Epithelial cell of proximal tubule (primary cell): ENCODE data around the gene KLHDC7B. TPM values are rescaled to one million over a fixed set of nuclear protein-coding genes. Genes with fewer than 3 reads are reported as not detected.
A peak's percentile ranks its signal among the peaks of the same experiment; 100 is the strongest.

Experiments used
- DNase-seq: peaks from one replicate; pipeline ENCODE4 v3.0.0-alpha.2; 2011; ENCODE audit warnings: low read depth
- H3K4me3 ChIP-seq: 2 replicates; pipeline ENCODE4 v1.5.1; 2011; ENCODE audit warnings: low read depth, mild to moderate bottlenecking, low read length
- CTCF ChIP-seq: conservative IDR thresholded peaks from 2 replicates; pipeline ENCODE4 v1.5.1; 2012; ENCODE audit warnings: low read depth, mild to moderate bottlenecking, low read length
- total RNA-seq: library from RNA; depleted of rRNA; stranded (reverse); fragments of >200 nt; gene quantifications from 2 replicates; pipeline ENCODE4 v1.2.3, GENCODE V29; 2015

Gene KLHDC7B
- total RNA-seq, 1 donor from 2014 or later = not detected

GRCh38 chr22:50576806-50577696, 31.4 kb downstream of the KLHDC7B start:
- H3K4me3 ChIP-seq = no peak overlapping the region
- DNase-seq = no peak
- TF ChIP-seq CTCF = no peak

GRCh38 chr22:50577697-50577986, 31.9 kb downstream of the KLHDC7B start:
- no peak for TF ChIP-seq CTCF
- no peak for DNase-seq
- no peak overlapping the region for H3K4me3 ChIP-seq

GRCh38 chr22:50577987-50578775, 32.5 kb downstream of the KLHDC7B start, which contains the start of gene CPT1B:
Gene CPT1B (minus strand): TSS chr22:50578427. CDS start chr22:50577915, 512 bp downstream.
- TF ChIP-seq CTCF = no peak
- DNase-seq = no peak
- no peak within 1 kb of the TSS for H3K4me3 ChIP-seq

- DNase-seq = no peak
- no peak overlapping the region for H3K4me3 ChIP-seq
- no peak for TF ChIP-seq CTCF
Measured at GRCh38 chr22:50578776-50579310, 33.1 kb downstream of the KLHDC7B start.

- H3K4me3 ChIP-seq = no peak overlapping the region
- TF ChIP-seq CTCF = no peak
- no peak for DNase-seq
Measured at GRCh38 chr22:50579752-50580151, 34.1 kb downstream of the KLHDC7B start.

- H3K4me3 ChIP-seq = peak overlapping the region; percentile 86
- no peak for DNase-seq
- TF ChIP-seq CTCF = no peak
Measured at GRCh38 chr22:50581031-50581949, 35.6 kb downstream of the KLHDC7B start.
